GM12891 (cell line): ENCODE data around the gene PGC.

ENCODE experiments used
- DNase-seq: peaks from one replicate; pipeline ENCODE4 v3.0.0; 2011; ENCODE audit warnings: low spot score; ENCODE audit not compliant: insufficient read length
- FAIRE-seq: peaks from 2 replicates; lab custom pipeline; 2011; peaks lifted over from hg19 to GRCh38; lab: Jason Lieb, UNC
- PAX5 ChIP-seq: IDR thresholded peaks from 2 replicates; pipeline ENCODE4 v1.6.1; 2011; ENCODE audit warnings: low read length, moderate library complexity, mild to moderate bottlenecking; ENCODE audit not compliant: insufficient read depth, severe bottlenecking
- POLR2A ChIP-seq: IDR thresholded peaks from 2 replicates; pipeline ENCODE4 v1.6.1; 2011; ENCODE audit warnings: low read depth, low read length, control low read depth
- POLR2AphosphoS5 ChIP-seq: IDR thresholded peaks from 2 replicates; pipeline ENCODE4 v1.6.1; 2011; ENCODE audit warnings: low read depth, low read length, control low read depth
- POU2F2 ChIP-seq: IDR thresholded peaks from 2 replicates; pipeline ENCODE4 v1.6.1; 2011; ENCODE audit warnings: low read depth, mild to moderate bottlenecking, control low read depth, low read length, moderate library complexity
- SPI1 ChIP-seq: IDR thresholded peaks from 2 replicates; pipeline ENCODE4 v1.6.1; 2011; ENCODE audit warnings: low read depth, low read length, control low read depth
- TAF1 ChIP-seq: IDR thresholded peaks from 2 replicates; pipeline ENCODE4 v1.6.1; 2011; ENCODE audit warnings: low read depth, low read length, control low read depth

Gene PGC

GRCh38 chr6:41748102-41748477, 893 bp upstream of the PGC start:
- no peak for TF ChIP-seq POLR2A
- TF ChIP-seq POLR2AphosphoS5, result no peak
- no peak for TF ChIP-seq PAX5
- TF ChIP-seq SPI1, result no peak
- no peak for TF ChIP-seq POU2F2
- FAIRE-seq, result no peak

GRCh38 chr6:41746107-41746506, 1.1 kb downstream of the PGC start:
- FAIRE-seq (no peak), DNase-seq (no peak)
- TF ChIP-seq PAX5 (no peak), SPI1 (no peak), TAF1 (no peak), POLR2AphosphoS5 (no peak), POLR2A (no peak), POU2F2 (no peak)

More at GRCh38 chr6:41748102-41748477, 893 bp upstream of the PGC start:
- DNase-seq, result no peak

- DNase-seq (no peak), FAIRE-seq (no peak)
- TF ChIP-seq PAX5 (no peak), SPI1 (no peak), POLR2A (no peak), POU2F2 (no peak), POLR2AphosphoS5 (no peak)
Measured at GRCh38 chr6:41744236-41744787, 2.9 kb downstream of the PGC start.

- no peak for DNase-seq
- TF ChIP-seq TAF1 (no peak), POU2F2 (no peak), SPI1 (no peak), POLR2A (no peak), PAX5 (no peak), POLR2AphosphoS5 (no peak)
- no peak for FAIRE-seq
Measured at GRCh38 chr6:41743406-41744235, 3.6 kb downstream of the PGC start.

GRCh38 chr6:41741625-41742490, 5.3 kb downstream of the PGC start:
- FAIRE-seq (no peak), DNase-seq (no peak)
- TF ChIP-seq TAF1 (no peak), PAX5 (no peak), POU2F2 (no peak), POLR2AphosphoS5 (no peak), POLR2A (no peak), SPI1 (no peak)

GRCh38 chr6:41740366-41741162, 6.6 kb downstream of the PGC start:
- TF ChIP-seq PAX5 (no peak), TAF1 (no peak)
- DNase-seq (no peak), FAIRE-seq (no peak)

GRCh38 chr6:41739041-41739440, 8.2 kb downstream of the PGC start:
- no peak for FAIRE-seq
- no peak for DNase-seq

GRCh38 chr6:41737591-41738130, 9.5 kb downstream of the PGC start:
- no peak for DNase-seq
- no peak for FAIRE-seq
- TF ChIP-seq SPI1, result no peak
- no peak for TF ChIP-seq POLR2AphosphoS5

More at GRCh38 chr6:41739041-41739440, 8.2 kb downstream of the PGC start:
- no peak for TF ChIP-seq SPI1
- TF ChIP-seq POLR2A, result no peak
- TF ChIP-seq TAF1, result no peak
- TF ChIP-seq POLR2AphosphoS5, result no peak
- no peak for TF ChIP-seq POU2F2
- no peak for TF ChIP-seq PAX5

- no peak for TF ChIP-seq SPI1
- TF ChIP-seq POLR2A, result no peak
- no peak for TF ChIP-seq POLR2AphosphoS5
- TF ChIP-seq PAX5, result no peak
- TF ChIP-seq TAF1, result no peak
- TF ChIP-seq POU2F2, result no peak
- FAIRE-seq, result no peak
- no peak for DNase-seq
Measured at GRCh38 chr6:41736800-41737555, 10.2 kb downstream of the PGC start.
